ENCODE measurements around the gene LIMS1. TPM values are rescaled to one million over a fixed set of nuclear protein-coding genes. Genes with fewer than 3 reads are reported as not detected.

The LIMS1 gene
- total and polyA plus RNA-seq, 2 experiments from 2014 or later, result 28.6 to 36.9 TPM

DNA sequence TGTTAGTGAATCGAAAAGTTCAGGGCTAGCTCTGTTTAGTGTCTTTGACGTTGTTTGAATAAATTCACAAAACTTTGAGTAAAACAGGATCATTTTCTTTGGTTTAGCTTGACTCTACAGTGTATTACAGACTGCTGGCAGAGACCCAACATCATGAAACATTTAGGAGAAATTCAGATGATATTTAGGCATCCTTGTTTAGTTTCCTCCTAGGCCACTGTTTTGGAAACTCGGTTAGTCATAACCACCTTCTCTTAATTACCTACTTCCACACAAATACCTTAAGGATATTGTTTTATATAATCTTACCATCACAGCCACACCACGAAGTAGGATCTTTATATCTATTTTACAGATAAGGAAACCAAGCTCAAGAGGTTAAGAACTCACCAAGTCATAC, 7.8 kb downstream of the LIMS1 start:
- H3K9me2 ChIP-seq (ENCODE audit: insufficient read depth), result no peaks in the 10 kb centered on the region
- no peak overlapping the region for H2AFZ ChIP-seq
- H3K4me3 ChIP-seq, result no peak overlapping the region
- H3K27me3 Mint-ChIP-seq (ENCODE audit: insufficient read depth, low read depth, poor library complexity), result no peaks in the 10 kb centered on the region
- no peaks in the 10 kb centered on the region for H3K27me3 ChIP-seq (ENCODE audit: insufficient read depth)
- TF ChIP-seq, protein P1, sequence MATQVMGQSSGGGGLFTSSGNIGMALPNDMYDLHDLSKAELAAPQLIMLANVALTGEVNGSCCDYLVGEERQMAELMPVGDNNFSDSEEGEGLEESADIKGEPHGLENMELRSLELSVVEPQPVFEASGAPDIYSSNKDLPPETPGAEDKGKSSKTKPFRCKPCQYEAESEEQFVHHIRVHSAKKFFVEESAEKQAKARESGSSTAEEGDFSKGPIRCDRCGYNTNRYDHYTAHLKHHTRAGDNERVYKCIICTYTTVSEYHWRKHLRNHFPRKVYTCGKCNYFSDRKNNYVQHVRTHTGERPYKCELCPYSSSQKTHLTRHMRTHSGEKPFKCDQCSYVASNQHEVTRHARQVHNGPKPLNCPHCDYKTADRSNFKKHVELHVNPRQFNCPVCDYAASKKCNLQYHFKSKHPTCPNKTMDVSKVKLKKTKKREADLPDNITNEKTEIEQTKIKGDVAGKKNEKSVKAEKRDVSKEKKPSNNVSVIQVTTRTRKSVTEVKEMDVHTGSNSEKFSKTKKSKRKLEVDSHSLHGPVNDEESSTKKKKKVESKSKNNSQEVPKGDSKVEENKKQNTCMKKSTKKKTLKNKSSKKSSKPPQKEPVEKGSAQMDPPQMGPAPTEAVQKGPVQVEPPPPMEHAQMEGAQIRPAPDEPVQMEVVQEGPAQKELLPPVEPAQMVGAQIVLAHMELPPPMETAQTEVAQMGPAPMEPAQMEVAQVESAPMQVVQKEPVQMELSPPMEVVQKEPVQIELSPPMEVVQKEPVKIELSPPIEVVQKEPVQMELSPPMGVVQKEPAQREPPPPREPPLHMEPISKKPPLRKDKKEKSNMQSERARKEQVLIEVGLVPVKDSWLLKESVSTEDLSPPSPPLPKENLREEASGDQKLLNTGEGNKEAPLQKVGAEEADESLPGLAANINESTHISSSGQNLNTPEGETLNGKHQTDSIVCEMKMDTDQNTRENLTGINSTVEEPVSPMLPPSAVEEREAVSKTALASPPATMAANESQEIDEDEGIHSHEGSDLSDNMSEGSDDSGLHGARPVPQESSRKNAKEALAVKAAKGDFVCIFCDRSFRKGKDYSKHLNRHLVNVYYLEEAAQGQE (IDR thresholded peaks at IDR 0.05; ENCODE audit: unreplicated experiment), result no peak
- no peak for TF ChIP-seq NANOG (IDR thresholded peaks at IDR 0.05; ENCODE audit: borderline replicate concordance)
- H3K36me3 Mint-ChIP-seq (ENCODE audit: low read depth), result peaks cover 19% of the 10 kb centered on the region
- ATAC-seq (no peak), DNase-seq (ENCODE audit: low spot score) (no peak)
- H3K4me2 ChIP-seq, result no peak overlapping the region
- H3K79me2 ChIP-seq (replicated peaks; ENCODE audit: insufficient read depth), result peaks cover 84% of the 10 kb centered on the region
- no peak overlapping the region for H3K27ac ChIP-seq (ENCODE audit: low read depth)
- peaks cover 10% of the 10 kb centered on the region; the same call in 2 of the 3 replicates for H3K9me3 Mint-ChIP-seq
- H3K27ac Mint-ChIP-seq, result no peak overlapping the region
- no peaks in the 10 kb centered on the region for H3K36me3 ChIP-seq (ENCODE audit: insufficient read depth)
- H3F3A ChIP-seq (replicated peaks; ENCODE audit: low read depth), result no peaks in the 10 kb centered on the region
- no peaks in the 10 kb centered on the region for H3K4me1 ChIP-seq (ENCODE audit: insufficient read depth)
- no peak overlapping the region for H3K4me3 Mint-ChIP-seq
- peaks cover 12% of the 10 kb centered on the region; the same call in 2 of the 3 replicates for H3K4me1 Mint-ChIP-seq
- H4K20me1 ChIP-seq (replicated peaks; ENCODE audit: insufficient read depth), result peaks cover 14% of the 10 kb centered on the region

DNA sequence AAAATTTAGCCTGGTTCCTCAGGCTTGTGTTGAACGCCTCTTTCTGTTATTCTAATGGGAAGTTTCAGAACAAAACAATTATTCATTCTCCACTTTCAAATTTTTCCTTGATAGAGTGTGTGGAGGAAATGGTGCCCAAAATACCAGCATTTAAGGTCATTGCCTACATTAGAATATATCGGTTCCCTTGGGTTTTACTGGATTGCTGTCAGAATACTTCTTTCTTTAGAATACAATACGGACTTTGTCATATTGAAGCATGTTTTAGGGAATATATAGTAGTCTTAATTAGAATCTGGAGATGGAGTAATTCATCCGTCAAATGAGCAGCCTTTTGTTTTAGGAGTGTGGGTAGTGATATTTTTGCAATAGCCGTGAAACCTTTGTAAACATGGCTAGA, 13.3 kb downstream of the LIMS1 start:
- H3K79me2 ChIP-seq (replicated peaks; ENCODE audit: insufficient read depth), result peaks cover 74% of the 10 kb centered on the region
- Mint-ChIP-seq H3K27me3 (ENCODE audit: insufficient read depth, low read depth, poor library complexity) (no peaks in the 10 kb centered on the region), H3K9me3 (peaks cover 10% of the 10 kb centered on the region; the same call in 2 of the 3 replicates), H3K36me3 (ENCODE audit: low read depth) (peaks cover 15% of the 10 kb centered on the region), H3K27ac (no peak overlapping the region), H3K4me1 (no peaks in the 10 kb centered on the region), H3K4me3 (no peak overlapping the region)
- H3K27me3 ChIP-seq (ENCODE audit: insufficient read depth), result no peaks in the 10 kb centered on the region
- no peaks in the 10 kb centered on the region for H4K20me1 ChIP-seq (replicated peaks; ENCODE audit: insufficient read depth)
- H3K4me1 ChIP-seq (ENCODE audit: insufficient read depth), result no peaks in the 10 kb centered on the region; the same call in 1 of the 2 replicates
- no peak overlapping the region for H2AFZ ChIP-seq
- no peak overlapping the region for H3K27ac ChIP-seq (ENCODE audit: low read depth)
- H3K9me2 ChIP-seq (ENCODE audit: insufficient read depth), result no peaks in the 10 kb centered on the region
- H3K36me3 ChIP-seq (ENCODE audit: insufficient read depth), result no peaks in the 10 kb centered on the region
- ATAC-seq (no peak), DNase-seq (ENCODE audit: low spot score) (no peak)
- H3K4me3 ChIP-seq, result no peak overlapping the region
- no peak overlapping the region for H3K4me2 ChIP-seq
- H3F3A ChIP-seq (replicated peaks; ENCODE audit: low read depth), result no peaks in the 10 kb centered on the region
- TF ChIP-seq, protein P2, sequence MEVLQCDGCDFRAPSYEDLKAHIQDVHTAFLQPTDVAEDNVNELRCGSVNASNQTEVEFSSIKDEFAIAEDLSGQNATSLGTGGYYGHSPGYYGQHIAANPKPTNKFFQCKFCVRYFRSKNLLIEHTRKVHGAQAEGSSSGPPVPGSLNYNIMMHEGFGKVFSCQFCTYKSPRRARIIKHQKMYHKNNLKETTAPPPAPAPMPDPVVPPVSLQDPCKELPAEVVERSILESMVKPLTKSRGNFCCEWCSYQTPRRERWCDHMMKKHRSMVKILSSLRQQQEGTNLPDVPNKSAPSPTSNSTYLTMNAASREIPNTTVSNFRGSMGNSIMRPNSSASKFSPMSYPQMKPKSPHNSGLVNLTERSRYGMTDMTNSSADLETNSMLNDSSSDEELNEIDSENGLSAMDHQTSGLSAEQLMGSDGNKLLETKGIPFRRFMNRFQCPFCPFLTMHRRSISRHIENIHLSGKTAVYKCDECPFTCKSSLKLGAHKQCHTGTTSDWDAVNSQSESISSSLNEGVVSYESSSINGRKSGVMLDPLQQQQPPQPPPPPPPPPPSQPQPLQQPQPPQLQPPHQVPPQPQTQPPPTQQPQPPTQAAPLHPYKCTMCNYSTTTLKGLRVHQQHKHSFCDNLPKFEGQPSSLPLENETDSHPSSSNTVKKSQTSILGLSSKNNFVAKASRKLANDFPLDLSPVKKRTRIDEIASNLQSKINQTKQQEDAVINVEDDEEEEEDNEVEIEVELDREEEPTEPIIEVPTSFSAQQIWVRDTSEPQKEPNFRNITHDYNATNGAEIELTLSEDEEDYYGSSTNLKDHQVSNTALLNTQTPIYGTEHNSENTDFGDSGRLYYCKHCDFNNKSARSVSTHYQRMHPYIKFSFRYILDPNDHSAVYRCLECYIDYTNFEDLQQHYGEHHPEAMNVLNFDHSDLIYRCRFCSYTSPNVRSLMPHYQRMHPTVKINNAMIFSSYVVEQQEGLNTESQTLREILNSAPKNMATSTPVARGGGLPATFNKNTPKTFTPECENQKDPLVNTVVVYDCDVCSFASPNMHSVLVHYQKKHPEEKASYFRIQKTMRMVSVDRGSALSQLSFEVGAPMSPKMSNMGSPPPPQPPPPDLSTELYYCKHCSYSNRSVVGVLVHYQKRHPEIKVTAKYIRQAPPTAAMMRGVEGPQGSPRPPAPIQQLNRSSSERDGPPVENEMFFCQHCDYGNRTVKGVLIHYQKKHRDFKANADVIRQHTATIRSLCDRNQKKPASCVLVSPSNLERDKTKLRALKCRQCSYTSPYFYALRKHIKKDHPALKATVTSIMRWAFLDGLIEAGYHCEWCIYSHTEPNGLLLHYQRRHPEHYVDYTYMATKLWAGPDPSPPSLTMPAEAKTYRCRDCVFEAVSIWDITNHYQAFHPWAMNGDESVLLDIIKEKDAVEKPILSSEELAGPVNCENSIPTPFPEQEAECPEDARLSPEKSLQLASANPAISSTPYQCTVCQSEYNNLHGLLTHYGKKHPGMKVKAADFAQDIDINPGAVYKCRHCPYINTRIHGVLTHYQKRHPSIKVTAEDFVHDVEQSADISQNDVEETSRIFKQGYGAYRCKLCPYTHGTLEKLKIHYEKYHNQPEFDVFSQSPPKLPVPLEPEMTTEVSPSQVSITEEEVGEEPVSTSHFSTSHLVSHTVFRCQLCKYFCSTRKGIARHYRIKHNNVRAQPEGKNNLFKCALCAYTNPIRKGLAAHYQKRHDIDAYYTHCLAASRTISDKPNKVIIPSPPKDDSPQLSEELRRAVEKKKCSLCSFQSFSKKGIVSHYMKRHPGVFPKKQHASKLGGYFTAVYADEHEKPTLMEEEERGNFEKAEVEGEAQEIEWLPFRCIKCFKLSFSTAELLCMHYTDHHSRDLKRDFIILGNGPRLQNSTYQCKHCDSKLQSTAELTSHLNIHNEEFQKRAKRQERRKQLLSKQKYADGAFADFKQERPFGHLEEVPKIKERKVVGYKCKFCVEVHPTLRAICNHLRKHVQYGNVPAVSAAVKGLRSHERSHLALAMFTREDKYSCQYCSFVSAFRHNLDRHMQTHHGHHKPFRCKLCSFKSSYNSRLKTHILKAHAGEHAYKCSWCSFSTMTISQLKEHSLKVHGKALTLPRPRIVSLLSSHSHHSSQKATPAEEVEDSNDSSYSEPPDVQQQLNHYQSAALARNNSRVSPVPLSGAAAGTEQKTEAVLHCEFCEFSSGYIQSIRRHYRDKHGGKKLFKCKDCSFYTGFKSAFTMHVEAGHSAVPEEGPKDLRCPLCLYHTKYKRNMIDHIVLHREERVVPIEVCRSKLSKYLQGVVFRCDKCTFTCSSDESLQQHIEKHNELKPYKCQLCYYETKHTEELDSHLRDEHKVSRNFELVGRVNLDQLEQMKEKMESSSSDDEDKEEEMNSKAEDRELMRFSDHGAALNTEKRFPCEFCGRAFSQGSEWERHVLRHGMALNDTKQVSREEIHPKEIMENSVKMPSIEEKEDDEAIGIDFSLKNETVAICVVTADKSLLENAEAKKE (CRISPR knock-in tag; IDR thresholded peaks at IDR 0.05), result no peak
- no peak for TF ChIP-seq ETS1 (IDR thresholded peaks at IDR 0.05)
- no peak for TF ChIP-seq NANOG (IDR thresholded peaks at IDR 0.05; ENCODE audit: borderline replicate concordance)
- no peak for TF ChIP-seq EZH2phosphoT487 (IDR thresholded peaks at IDR 0.05; ENCODE audit: unreplicated experiment)
- TF ChIP-seq CREB1 (CRISPR knock-in tag; IDR thresholded peaks at IDR 0.05; ENCODE audit: low read depth), result no peak
- TF ChIP-seq EZH2 (IDR thresholded peaks at IDR 0.05; ENCODE audit: low read depth, unreplicated experiment), result no peak
- no peak for TF ChIP-seq ZNF114 (CRISPR knock-in tag; IDR thresholded peaks at IDR 0.05)
- TF ChIP-seq ZNF331 (CRISPR knock-in tag; IDR thresholded peaks at IDR 0.05; ENCODE audit: low read depth), result no peak

Measured in GM23338 (cell line).